MM.1S (cell line): ENCODE data around the gene PODXL2.

Experiments
- DNase-seq: peaks from one replicate; pipeline ENCODE4 v3.0.0-alpha.2; 2015
- H2AFZ ChIP-seq: fragments of 300-600 bp; sonication (generic); 2 replicates; pipeline ENCODE4 v1.6.0; 2016; ENCODE audit warnings: antibody characterized with exemption, low read length
- H3F3A ChIP-seq: fragments of 300-600 bp; sonication (generic); 2 replicates; pipeline ENCODE4 v1.6.1; 2016; ENCODE audit warnings: mild to moderate bottlenecking, antibody characterized with exemption, low read length, moderate library complexity, mixed read lengths; ENCODE audit not compliant: insufficient read depth
- H3K27ac ChIP-seq: fragments of 300-600 bp; sonication (generic); 2 replicates; pipeline ENCODE4 v1.5.1; 2016; ENCODE audit warnings: mild to moderate bottlenecking, low read length
- H3K27me3 ChIP-seq: fragments of 300-600 bp; sonication (generic); replicated peaks from 2 replicates; pipeline ENCODE4 v1.6.0; 2016; ENCODE audit warnings: low read length; ENCODE audit not compliant: insufficient read depth
- H3K36me3 ChIP-seq: fragments of 300-600 bp; sonication (generic); replicated peaks from 2 replicates; pipeline ENCODE4 v1.6.1; 2016; ENCODE audit warnings: mild to moderate bottlenecking, low read length, mixed read lengths; ENCODE audit not compliant: insufficient read depth
- H3K4me1 ChIP-seq: fragments of 300-600 bp; sonication (generic); 2 replicates; pipeline ENCODE4 v1.6.1; 2016; ENCODE audit warnings: low read length, mixed read lengths
- H3K4me2 ChIP-seq: fragments of 300-600 bp; sonication (generic); 2 replicates; pipeline ENCODE4 v1.6.0; 2016; ENCODE audit warnings: low read depth, low read length
- H3K4me3 ChIP-seq: fragments of 300-600 bp; sonication (generic); 2 replicates; pipeline ENCODE4 v1.5.1; 2016; ENCODE audit warnings: low read length, mixed read lengths
- H3K79me2 ChIP-seq: fragments of 300-600 bp; sonication (generic); 2 replicates; pipeline ENCODE4 v1.6.1; 2016; ENCODE audit warnings: mixed run types, low read length, mixed read lengths
- H3K9ac ChIP-seq: fragments of 300-600 bp; sonication (generic); 2 replicates; pipeline ENCODE4 v1.6.1; 2016; ENCODE audit warnings: low read length, mixed read lengths
- H3K9me2 ChIP-seq: fragments of 300-600 bp; sonication (generic); replicated peaks from 2 replicates; pipeline ENCODE4 v1.6.1; 2016; ENCODE audit warnings: mild to moderate bottlenecking, low read length, mixed read lengths; ENCODE audit not compliant: insufficient read depth
- H3K9me3 ChIP-seq: fragments of 300-600 bp; sonication (generic); replicated peaks from 2 replicates; pipeline ENCODE4 v1.6.1; 2016; ENCODE audit warnings: mild to moderate bottlenecking, low read length, mixed read lengths; ENCODE audit not compliant: insufficient read depth
- H4K20me1 ChIP-seq: fragments of 300-600 bp; sonication (generic); 2 replicates; pipeline ENCODE4 v1.6.1; 2016; ENCODE audit warnings: mild to moderate bottlenecking, low read length, moderate library complexity, mixed read lengths; ENCODE audit not compliant: insufficient read depth
- EZH2 ChIP-seq: fragments of 300-600 bp; sonication (generic); optimal IDR thresholded peaks from 2 replicates; pipeline ENCODE3; 2017; ENCODE audit warnings: low read depth, mild to moderate bottlenecking, antibody characterized with exemption, low read length, mixed read lengths
- EZH2phosphoT487 ChIP-seq: fragments of 300-600 bp; sonication (generic); IDR thresholded peaks from 2 replicates; pipeline ENCODE4 v1.6.1; 2018; ENCODE audit warnings: antibody characterized with exemption, low read length
- TF ChIP-seq, protein P1 (sequence below): fragments of 300-600 bp; sonication (generic); IDR thresholded peaks from 2 replicates; pipeline ENCODE4 v1.5.1; 2016; ENCODE audit warnings: antibody characterized with exemption, low read length, mixed read lengths

The PODXL2 gene

GRCh38 chr3:127709320-127710060 is 80.5 kb downstream of the PODXL2 start:
- no peaks in the 10 kb centered on the region for H3K79me2 ChIP-seq
- DNase-seq = no peak
- no peak overlapping the region for H3K27ac ChIP-seq
- TF ChIP-seq EZH2 (no peak), EZH2phosphoT487 (no peak)
- TF ChIP-seq, protein P1, sequence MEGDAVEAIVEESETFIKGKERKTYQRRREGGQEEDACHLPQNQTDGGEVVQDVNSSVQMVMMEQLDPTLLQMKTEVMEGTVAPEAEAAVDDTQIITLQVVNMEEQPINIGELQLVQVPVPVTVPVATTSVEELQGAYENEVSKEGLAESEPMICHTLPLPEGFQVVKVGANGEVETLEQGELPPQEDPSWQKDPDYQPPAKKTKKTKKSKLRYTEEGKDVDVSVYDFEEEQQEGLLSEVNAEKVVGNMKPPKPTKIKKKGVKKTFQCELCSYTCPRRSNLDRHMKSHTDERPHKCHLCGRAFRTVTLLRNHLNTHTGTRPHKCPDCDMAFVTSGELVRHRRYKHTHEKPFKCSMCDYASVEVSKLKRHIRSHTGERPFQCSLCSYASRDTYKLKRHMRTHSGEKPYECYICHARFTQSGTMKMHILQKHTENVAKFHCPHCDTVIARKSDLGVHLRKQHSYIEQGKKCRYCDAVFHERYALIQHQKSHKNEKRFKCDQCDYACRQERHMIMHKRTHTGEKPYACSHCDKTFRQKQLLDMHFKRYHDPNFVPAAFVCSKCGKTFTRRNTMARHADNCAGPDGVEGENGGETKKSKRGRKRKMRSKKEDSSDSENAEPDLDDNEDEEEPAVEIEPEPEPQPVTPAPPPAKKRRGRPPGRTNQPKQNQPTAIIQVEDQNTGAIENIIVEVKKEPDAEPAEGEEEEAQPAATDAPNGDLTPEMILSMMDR = no peak
- no peaks in the 10 kb centered on the region for H3K9me2 ChIP-seq
- H4K20me1 ChIP-seq = no peaks in the 10 kb centered on the region
- no peaks in the 10 kb centered on the region for H3K27me3 ChIP-seq
- no peak overlapping the region for H3K9ac ChIP-seq
- no peaks in the 10 kb centered on the region for H3F3A ChIP-seq
- no peaks in the 10 kb centered on the region for H3K9me3 ChIP-seq
- H3K4me2 ChIP-seq = no peak overlapping the region
- no peak overlapping the region for H2AFZ ChIP-seq
- no peaks in the 10 kb centered on the region for H3K4me1 ChIP-seq
- no peaks in the 10 kb centered on the region for H3K36me3 ChIP-seq
- no peak overlapping the region for H3K4me3 ChIP-seq

DNA sequence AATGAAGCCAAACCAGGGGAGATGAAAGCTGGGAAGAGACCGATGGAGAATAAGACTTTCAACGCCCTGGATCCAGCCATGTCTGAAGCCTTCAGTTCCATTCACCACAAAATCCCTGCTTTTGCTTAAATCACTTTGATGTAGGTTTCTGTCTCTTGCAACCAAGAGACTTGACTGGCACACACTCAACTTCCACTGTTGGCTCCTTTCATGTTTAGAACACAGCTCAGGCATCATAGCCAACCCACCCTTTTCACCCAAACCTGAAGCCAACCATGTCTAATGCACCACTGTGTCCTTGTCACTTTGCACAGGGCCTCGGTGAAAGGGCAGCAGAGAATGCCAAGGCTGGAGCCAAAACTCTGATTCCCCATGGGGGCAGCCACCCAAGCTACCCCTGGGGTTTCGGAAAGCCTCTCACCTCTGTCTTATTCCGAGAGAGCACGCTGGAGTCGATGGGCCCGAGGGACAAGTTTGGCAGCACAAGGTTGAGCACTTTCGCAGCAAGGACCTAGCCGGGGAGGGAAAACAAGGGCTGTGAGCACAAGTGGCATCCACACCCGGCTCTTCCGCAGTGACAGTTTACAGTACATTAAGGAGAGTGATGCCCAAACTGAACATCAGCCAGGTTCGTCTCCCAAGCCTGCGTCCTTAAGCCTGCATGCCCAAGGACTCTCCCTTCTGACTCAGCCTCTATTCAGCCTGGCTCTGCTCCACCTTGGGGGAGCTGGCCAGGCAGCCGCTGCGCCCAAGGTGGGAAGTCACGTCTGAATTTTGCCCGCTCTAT is 81.4 kb downstream of the PODXL2 start:
- Histone ChIP-seq H2AFZ (no peak overlapping the region), H3K27ac (no peak overlapping the region), H3K4me2 (no peak overlapping the region), H3K79me2 (no peaks in the 10 kb centered on the region), H3K9ac (no peak overlapping the region), H3K36me3 (no peaks in the 10 kb centered on the region), H3K27me3 (no peaks in the 10 kb centered on the region), H3K4me3 (no peak overlapping the region), H3K9me3 (no peaks in the 10 kb centered on the region), H4K20me1 (no peaks in the 10 kb centered on the region), H3K4me1 (no peaks in the 10 kb centered on the region), H3K9me2 (no peaks in the 10 kb centered on the region), H3F3A (no peaks in the 10 kb centered on the region)
- no peak for DNase-seq
- no peak for TF ChIP-seq EZH2phosphoT487
- TF ChIP-seq, protein P1 = no peak
- TF ChIP-seq EZH2 = no peak

DNA sequence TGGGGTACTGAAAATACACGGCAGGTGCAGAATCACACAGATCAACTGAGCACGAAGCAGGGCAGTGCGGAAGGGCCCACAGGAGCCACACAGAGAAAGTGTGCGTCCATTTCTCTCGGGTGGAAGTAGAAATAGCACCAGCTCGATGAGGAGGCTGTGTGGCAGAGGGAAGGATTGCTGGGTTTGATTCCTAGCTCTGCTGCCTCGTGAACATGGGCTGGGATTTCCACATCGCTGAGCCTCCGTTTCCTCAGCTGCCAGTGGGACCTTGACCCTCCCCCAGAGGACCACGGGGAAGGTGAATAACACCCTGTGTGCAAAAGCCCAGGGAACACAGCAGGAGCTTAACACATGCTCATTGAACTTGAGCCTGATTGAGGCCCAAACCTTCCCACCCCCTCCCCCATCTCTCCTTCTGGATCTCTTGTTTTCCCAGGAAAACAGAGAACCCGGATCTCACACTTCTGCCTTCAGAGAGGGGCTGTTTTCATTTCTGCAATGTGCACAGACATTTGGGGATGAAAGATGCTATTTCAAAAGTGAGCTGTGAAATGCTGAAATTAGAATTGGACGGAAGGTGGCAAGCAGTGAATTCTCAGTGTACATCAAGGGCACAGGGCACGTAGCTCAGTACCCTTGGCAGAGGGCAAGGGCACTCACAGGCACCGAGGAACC is 82.2 kb downstream of the PODXL2 start:
- Histone ChIP-seq H3K27me3 (no peaks in the 10 kb centered on the region), H3K4me3 (no peak overlapping the region), H4K20me1 (no peaks in the 10 kb centered on the region), H3K79me2 (no peaks in the 10 kb centered on the region), H3K36me3 (no peaks in the 10 kb centered on the region), H3K4me2 (no peak overlapping the region), H3F3A (no peaks in the 10 kb centered on the region), H3K4me1 (no peaks in the 10 kb centered on the region), H3K9me2 (no peaks in the 10 kb centered on the region), H3K27ac (no peak overlapping the region), H3K9me3 (no peaks in the 10 kb centered on the region), H2AFZ (no peak overlapping the region), H3K9ac (no peak overlapping the region)
- no peak for DNase-seq
- TF ChIP-seq EZH2phosphoT487 = no peak
